Amygdala (tissue), 56 donors: ENCODE data around the gene RBM15B.
"Not testable (repeated sequence)": the region's sequence is repeated elsewhere in the genome, so short reads cannot be mapped to it uniquely, and the experiment has no call there.

Experiments
- DNase-seq, 56 donors: peaks; one replicate each; lab custom pipeline; 2025; lab: John Stamatoyannopoulos, UW

Gene RBM15B

GRCh38 chr3:51378065-51378464 lies 13.0 kb upstream of the RBM15B start:
- no peak for DNase-seq

DNA sequence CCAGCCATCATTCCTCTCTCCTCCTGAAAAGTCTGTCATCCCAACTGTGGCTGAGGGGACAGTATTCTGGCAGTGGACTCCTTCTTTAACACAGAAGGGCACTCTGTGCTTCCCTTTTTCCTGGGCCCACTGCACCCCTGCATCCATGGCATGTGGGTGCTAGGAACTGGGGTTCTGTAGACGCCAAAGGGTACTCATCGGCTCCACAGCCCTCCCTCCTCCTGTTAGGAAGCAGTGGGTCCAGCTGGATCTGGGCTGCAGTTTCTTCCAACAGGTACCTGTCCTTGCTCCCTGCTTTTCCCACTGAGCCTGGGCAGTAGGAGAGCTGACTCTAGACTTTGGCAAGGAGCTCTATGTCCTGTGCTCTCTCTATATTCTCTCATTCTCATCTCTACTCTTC lies 12.4 kb upstream of the RBM15B start:
- DNase-seq = no peak

DNA sequence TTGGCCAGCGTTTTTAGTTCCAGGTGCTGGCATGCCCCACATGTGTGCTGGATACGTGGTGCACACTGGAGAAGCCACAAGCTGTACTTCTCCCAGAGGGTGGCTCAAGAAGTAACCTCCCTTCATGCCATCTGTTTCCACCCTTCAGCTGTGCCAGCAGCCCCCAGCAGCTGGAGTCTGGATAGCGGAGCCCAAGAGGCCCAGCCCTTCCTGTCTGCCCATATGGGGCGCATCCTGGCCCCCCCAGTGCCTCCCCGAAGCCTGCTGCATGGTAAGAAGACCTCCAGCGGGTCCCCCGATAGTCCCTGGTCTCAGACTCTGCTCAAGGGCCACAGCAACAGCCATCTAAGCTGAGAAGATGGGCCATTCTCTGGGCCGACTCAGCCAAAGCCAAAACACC lies 11.8 kb upstream of the RBM15B start:
- no peak for DNase-seq

GRCh38 chr3:51379746-51380455 lies 11.2 kb upstream of the RBM15B start:
- DNase-seq = no peak

DNA sequence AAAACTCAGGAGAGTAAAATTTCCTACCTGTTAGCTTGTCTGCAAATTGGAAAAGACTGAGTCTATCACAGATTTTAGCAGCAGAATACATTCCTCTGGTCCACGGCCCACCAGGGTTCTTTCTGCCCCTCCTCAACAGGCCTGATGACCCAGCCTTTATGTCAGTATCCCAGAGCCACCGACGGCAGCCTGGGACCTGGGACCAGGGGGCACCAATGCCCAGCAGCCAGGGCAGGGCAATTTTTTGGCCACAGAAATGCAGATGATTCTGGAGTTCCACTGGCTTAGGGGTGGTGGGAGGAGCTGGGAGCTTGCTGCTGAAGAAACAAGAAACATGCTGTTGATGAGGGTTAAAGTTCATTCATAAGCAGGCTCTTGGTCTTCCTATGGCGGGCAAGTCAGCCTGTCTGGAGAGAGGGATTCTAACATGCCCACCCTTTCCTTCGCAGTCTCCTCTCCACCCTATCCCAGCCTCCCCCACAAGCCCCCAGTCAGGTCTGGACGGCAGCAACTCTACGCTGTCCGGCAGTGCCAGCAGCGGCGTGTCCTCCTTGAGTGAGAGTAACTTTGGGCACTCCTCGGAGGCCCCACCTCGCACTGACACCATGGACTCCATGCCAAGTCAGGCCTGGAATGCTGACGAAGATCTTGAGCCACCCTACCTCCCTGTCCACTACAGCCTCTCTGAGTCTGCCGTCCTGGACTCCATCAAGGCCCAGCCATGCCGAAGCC lies 10.3 kb upstream of the RBM15B start:
- DNase-seq = no peak

- DNase-seq = no peak
These were observed 9.8 kb upstream of the RBM15B start for GRCh38 chr3:51381333-51381705.

- DNase-seq = no peak
These were observed 8.9 kb upstream of the RBM15B start for GRCh38 chr3:51382076-51382745.

DNA sequence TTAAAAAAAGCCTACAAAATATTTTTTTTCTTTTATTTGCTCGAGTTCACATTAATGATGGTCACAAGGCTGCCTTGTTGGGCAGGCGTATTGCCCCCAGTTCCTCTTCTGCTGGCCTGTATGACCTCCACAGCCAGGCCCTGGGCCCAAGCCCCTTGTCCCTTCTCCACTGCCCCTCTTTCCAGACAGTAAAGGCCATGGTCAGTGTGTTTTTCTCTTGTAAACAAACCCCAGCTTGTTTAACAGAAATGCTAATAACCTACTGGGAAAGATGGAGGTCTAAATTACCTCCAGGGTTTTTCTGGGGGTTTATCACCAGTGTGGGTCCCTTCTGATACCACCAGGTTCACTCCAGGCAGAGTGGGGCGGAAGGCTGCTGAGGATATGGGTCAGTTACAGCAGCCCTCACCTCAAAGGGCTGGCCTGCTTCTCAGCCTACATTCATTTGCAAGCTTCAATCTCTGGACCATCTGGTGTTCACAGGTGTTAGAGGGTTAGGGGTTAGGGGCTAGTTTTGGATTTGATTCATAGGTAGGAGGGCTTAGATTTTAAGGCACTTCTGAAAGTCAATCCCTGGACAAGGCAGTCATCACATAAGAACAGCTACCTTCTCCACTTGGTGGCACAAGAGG lies 8.0 kb upstream of the RBM15B start:
- DNase-seq = no peak

DNA sequence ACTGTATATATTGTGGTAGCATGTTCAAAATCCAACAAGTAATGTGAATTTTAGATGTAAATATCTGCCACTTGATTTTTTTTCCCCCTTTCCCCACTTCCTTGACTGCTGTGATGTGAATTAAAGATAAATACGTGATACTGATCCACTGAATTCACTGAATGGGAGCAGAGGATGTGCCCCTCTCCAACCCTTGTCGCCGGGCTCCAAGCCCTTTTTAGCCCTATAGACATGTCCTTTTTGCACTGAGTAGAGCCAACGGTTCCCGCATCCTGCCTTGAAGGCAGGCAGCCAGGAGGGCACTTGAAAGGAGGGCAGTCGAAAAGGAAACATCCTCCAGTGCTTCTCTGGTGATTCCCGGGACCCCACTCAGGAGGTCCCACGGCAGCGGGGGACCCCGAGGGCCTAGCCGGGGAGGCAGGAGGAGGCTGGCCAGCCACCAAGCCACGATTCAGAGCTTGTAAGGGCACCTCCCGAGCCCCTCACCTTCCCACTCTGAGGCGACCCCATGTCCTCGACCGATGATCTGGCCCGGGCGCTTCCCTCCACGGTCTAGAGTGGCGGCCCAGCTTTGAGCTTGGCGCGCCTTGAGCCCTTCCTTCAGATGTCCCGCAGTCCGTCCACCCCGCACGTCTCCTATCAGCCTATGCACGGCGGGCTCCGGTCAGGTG lies 6.9 kb upstream of the RBM15B start:
- DNase-seq = peak in 7 of 56 donors; percentile 31 to 70 (median 61)

GRCh38 chr3:51384726-51385473 lies 6.2 kb upstream of the RBM15B start, which contains the start of gene MANF:
Gene MANF, plus strand, starts transcription at chr3:51385291. Its CDS starts 52 bp downstream, at chr3:51385343.
- DNase-seq = peak; percentile 45 to 99 (median 96)

DNA sequence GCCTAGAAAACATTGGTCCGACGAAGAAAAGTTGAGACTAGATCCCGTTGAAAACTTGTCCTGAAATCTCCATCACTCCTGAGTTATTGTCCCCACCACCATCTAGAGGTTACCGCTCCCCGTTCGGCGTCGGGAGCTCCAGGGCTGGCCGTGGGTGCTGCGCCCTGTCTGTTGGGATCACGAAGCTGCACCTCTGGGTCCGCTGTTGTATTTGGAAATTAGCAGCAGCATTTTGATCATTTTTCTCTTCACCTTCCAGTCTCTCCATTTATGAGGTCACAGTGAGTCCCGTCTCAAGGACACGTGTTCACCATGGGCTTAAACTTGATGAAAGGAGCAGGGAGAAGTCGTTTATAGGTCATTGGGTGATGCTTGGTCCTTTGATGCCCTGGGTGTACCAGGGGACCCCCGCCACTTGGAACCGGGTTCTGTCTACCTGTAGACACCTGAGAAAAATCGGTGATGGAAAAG lies 5.4 kb upstream of the RBM15B start:
- no peak for DNase-seq

DNA sequence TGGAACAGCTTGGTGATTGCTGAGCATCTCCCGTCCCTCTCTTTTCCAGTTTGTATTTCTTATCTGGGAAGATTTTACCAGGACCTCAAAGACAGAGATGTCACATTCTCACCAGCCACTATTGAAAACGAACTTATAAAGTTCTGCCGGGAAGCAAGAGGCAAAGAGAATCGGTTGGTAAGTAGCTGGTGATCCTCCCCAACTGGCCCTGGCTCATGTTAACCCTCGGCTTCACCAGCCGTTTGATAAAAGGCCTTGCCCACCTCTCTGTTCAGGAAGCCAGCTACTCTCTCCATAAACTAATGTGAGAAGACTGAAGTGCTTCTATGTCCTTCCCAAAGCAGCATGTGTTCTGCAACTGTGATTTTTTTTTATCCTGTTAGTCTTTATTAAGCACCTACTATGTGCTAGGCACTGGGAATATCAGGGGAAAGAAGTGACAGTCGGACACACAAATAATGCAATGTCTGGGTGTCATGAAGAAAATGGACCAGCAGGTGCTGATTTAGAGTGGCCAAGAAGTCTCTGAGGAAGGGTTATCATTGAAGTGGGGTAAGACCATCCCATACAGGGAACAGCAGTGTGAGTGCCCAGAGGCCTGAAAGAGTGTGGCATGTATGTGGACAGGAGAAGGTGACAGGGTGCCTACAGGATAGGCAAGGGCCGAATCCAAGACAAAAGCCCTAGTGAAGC lies 4.8 kb upstream of the RBM15B start:
- no peak for DNase-seq

DNA sequence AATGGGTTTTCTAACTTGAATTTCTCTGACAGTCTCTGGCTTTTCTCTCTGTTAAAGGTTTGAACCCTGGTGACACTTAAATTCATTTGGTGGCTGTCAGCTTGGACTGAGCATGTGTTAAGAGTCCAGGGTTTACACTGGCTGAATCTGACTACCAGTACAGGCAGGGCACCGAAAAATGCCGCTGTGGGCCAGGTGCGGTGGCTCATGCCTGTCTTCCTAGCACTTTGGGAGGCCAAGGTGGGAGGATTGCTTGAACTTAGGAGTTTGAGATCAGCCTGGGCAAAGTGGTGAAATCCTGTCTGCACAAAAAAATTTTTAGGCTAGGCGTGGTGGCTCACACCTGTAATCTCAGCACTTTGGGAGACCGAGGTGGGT lies 4.2 kb upstream of the RBM15B start:
- no peak for DNase-seq

- not testable (repeated sequence) for DNase-seq
These were observed 3.8 kb upstream of the RBM15B start for GRCh38 chr3:51387281-51387680.

- DNase-seq = no peak
These were observed 2.6 kb upstream of the RBM15B start for GRCh38 chr3:51388286-51389029.

DNA sequence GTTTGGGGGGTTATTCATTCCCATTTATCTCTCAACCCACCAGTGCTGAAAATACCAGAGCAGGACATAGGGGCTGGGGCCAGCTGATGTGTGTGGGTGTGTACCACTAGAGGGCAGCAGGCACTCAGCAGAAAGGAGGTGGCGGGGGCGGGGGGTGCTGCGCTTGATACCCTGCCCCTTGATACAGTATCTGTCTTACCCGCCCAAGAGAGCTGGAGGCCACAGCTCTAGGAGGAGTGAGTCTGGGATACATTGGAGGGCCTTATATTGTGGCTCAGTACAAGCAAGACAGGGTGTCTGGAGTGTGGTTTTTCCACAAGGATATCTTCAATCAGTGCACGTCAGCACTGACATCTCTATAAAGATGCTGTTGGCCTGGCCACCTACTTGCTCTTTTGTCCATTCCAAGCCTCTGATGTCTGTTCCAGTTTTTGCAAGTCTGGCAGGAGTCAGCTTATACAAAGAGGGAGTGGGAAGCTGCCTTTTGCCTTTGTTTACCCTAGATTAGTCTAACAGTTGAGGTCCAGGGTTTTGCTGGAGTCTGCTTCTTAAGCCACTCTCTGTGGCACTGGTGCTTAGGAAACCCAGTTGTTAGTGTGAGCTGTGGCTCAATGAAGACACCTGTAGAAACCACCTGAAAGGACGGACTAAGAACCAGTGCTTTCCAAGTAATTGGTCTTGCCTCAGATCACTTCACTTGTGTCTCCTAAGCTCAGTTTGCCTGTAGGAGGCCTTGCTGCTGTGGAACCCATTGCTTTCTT lies 1.5 kb upstream of the RBM15B start:
- DNase-seq = peak in 24 of 56 donors; percentile 7 to 55 (median 31)

GRCh38 chr3:51390246-51391074 lies 625 bp upstream of the RBM15B start:
- DNase-seq = no peak
